HG02885 (cell line): ENCODE data around the gene CLSTN3.
A peak's percentile ranks its signal among the peaks of the same experiment; 100 is the strongest.
"Not testable (repeated sequence)": the region's sequence is repeated elsewhere in the genome, so short reads cannot be mapped to it uniquely, and the experiment has no call there.

Experiments used
- ATAC-seq: cut with Tn5 transposase; IDR thresholded peaks from one replicate; pipeline ENCODE4 v1.9.1; 2021; ENCODE audit warnings: mild to moderate bottlenecking; ENCODE audit not compliant: unreplicated experiment, poor library complexity

The CLSTN3 gene

GRCh38 chr12:7178481-7178880, 48.3 kb downstream of the CLSTN3 start:
- ATAC-seq = no peak

- no peak for ATAC-seq
Measured at GRCh38 chr12:7180685-7181084, 50.5 kb downstream of the CLSTN3 start.

- not testable (repeated sequence) for ATAC-seq
Measured at GRCh38 chr12:7186058-7186457, 55.9 kb downstream of the CLSTN3 start.

GRCh38 chr12:7188562-7189397, 58.6 kb downstream of the CLSTN3 start:
- ATAC-seq = peak; percentile 34

- peak; percentile 94 for ATAC-seq
Measured at GRCh38 chr12:7189398-7190267, 59.5 kb downstream of the CLSTN3 start, which contains the start of gene PEX5. Gene PEX5 (plus strand): TSS chr12:7189686. CDS start chr12:7190378, 692 bp downstream.

GRCh38 chr12:7190268-7191055, 60.3 kb downstream of the CLSTN3 start:
- peak; percentile 6 for ATAC-seq

GRCh38 chr12:7193674-7194073, 63.5 kb downstream of the CLSTN3 start:
- no peak for ATAC-seq

- ATAC-seq = no peak
Measured at GRCh38 chr12:7197841-7198240, 67.7 kb downstream of the CLSTN3 start.

GRCh38 chr12:7203109-7203508, 72.9 kb downstream of the CLSTN3 start:
- ATAC-seq = no peak

GRCh38 chr12:7205091-7205490, 74.9 kb downstream of the CLSTN3 start:
- no peak for ATAC-seq

- ATAC-seq = no peak
Measured at GRCh38 chr12:7206691-7207090, 76.5 kb downstream of the CLSTN3 start.

GRCh38 chr12:7207866-7208625, 77.9 kb downstream of the CLSTN3 start:
- no peak for ATAC-seq
